Activated CD8-positive, alpha-beta memory T cell treated with anti-CD3 and anti-CD28 coated beads, Interleukin-2, amount 50 U/mL, for 24 hours (primary cell): ENCODE measurements around the gene LIPI.
"Not testable (repeated sequence)": the region's sequence is repeated elsewhere in the genome, so short reads cannot be mapped to it uniquely, and the experiment has no call there.

ENCODE experiments used
- DNase-seq: peaks from one replicate; pipeline ENCODE4 v3.0.0-alpha.2; 2020; ENCODE audit errors: extremely low read depth

LIPI gene

GRCh38 chr21:14073615-14074014 is 137.1 kb downstream of the LIPI start:
- DNase-seq, result no peak

GRCh38 chr21:14072761-14073535 is 137.8 kb downstream of the LIPI start:
- no peak for DNase-seq

GRCh38 chr21:14071902-14072734 is 138.6 kb downstream of the LIPI start:
- no peak for DNase-seq

- DNase-seq, result no peak
Measured at GRCh38 chr21:14070968-14071367, 139.8 kb downstream of the LIPI start.

DNA sequence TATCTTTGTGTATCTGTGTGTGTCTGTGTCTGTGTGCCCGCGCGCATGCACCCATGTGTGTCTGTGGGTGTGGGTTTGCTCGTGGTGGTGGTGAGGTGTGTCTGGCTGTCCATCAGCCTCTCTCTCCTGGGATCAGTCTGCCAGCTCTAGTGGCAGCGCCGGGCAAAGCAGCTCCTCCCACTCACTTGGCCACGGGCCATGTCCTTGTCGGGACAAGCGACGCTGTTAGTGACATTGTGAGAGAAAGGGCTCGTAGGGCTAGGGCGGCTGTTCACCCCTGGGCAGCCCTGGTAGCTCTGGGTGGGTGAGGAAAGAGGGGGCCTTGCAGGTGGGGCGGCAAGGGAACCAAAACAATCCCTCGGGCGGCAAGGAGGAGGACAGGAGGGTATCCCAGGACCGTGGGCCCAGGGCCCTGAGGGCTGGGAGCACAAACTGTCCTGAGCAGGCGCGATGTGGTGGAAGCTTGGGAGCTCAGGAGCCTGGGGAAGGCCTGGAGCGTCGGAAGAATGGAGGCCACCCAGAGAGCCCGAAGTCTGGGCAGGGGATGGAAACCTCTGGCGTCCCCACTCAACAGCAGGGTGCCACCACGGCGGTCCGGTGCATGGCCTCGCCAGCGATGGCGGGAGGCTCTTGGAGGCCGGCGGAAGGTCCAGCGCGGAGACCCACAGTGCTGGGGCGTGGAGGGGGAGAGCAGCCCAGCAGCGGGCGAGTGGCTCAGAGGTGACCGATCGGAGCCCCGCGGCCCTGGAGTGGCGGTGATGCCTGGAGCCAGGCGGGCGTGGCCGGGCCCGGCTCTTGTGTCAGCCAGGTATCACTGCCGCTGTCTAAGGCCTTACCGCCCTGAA is 140.5 kb downstream of the LIPI start:
- no peak for DNase-seq

GRCh38 chr21:14064296-14064645 is 146.5 kb downstream of the LIPI start:
- DNase-seq, result no peak

DNA sequence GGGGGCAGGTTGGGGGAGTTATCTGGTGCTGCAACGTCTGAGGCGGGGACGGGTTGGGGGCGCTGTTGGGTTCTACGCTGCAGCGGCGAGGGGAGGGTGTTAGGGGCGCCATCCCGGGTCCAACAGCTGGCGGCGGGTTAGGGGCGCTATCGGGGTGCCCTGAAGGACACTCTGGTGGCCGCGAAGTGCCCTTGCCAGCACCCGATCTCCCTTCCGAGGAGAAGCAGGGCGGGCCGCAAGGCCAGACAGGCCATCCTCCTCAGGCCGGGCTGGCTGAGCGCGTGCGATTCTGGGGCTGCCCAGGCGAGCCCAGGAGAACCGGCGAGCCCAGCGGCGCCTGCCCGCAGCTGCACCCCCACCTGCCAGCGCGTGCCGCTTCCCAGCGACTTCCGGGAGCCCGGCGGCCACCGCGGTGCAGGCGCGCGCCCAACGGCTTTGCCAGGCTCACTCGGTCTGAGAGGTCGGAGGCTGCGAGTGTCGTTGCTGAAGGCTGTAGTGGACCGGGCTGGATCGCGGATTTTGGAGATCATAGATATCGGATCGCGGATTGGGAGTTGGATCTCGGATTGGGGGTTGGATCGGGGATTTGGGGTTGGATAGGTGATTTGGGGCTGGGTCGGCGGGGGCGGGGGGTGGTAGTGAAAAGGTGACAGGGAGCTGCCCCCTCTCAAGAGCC is 147.0 kb downstream of the LIPI start:
- not testable (repeated sequence) for DNase-seq

GRCh38 chr21:14062684-14063083 is 148.1 kb downstream of the LIPI start:
- not testable (repeated sequence) for DNase-seq

DNA sequence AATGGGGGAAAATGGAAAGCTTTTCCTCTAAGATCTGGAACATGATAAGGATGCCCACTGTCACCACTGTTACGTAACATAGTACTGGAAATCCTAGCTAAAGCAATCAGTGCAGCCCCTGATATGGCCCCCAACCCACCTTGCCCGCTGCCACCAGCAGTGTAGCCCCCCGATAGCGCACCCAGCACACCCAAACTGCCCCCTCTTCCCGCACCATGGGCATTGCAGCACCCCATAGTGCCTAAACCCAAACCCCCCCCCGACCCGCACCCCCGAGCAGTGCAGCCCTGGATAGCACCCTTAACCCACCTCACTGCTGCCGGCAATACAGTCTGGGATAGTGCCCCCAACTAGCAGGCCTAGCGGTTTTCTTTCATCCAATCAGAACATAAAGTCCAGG is 148.9 kb downstream of the LIPI start:
- not testable (repeated sequence) for DNase-seq

GRCh38 chr21:14058995-14059627 is 151.6 kb downstream of the LIPI start:
- DNase-seq, result not testable (repeated sequence)
